ENCODE results near the gene PALMD.

PALMD gene

DNA sequence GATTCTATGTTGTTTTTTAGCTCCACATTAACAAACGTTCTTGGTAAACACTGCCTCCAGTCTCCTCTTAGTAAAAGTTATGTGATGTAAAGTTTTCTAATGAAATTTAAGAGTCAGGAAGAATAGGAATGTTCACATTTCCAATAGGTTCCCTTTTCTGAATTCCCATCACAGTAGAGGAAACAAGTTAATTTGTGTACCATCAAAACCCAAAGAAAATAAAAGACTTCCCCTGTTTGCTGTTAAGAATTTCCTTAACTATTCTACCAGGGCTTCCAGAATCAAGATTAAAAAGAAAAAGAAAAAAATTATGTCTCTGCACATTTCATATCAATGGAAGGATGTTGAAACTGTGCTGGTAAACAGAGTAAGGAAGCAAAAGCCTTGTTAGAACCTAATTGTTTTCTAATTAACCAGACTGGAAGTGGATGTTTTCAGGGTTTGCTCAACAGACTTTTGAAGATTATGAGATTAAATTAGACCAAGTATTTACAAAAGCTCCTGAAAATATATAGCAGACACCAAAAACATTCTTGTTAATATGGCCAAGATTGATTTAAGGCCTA, 43.4 kb upstream of the PALMD start:
- TF ChIP-seq SUZ12 (IDR thresholded peaks at IDR 0.05; ENCODE audit: extremely low read depth, insufficient read depth, insufficient read length), result no peak
- TF ChIP-seq YY1 (IDR thresholded peaks at IDR 0.05; ENCODE audit: insufficient read depth, insufficient read length), result no peak
- no peak for TF ChIP-seq ZNF274 (IDR thresholded peaks at IDR 0.05; ENCODE audit: low read depth, low read length)
- no peaks in the 10 kb centered on the region for H3K4me1 ChIP-seq (ENCODE audit: insufficient read depth, insufficient read length)

DNA sequence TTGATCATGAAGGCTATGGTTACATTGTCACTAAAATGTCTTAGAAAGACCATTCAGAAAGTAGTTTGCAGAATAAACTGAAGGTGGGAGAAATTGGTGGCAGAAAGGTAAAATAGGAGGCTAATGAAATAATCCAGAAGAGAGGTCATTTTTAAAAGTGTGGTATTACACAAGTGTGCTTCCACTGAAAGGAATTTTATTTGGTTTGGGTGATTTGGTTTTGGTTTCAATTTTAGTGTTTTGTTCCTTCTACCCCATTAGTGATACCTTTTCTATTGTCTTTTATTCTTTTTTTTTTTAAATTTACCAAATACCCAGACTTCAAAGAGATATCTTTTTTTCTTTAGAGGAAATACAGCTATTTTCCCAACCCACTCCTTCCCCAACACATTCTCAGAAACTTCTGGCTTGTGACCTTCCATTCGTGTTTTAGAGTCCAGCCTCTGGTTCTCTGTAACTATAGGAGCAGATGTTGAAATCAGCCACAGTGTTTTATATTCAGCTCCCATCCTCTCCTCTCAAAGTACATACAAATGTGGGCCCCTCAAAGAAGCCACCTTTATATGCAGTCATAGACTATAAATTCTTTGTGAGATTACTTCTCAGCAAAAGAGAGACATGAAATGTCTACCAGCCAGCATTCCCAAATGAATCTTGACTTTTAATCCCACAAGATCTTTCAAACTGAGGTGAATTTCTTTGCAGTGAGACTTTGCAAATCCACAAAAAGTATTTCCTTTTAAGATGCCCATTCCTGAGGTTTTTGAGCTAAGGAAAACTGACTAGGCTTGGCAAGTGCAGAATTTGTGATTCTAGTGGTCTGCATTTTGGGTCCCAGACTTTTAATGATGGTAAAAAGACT, 42.0 kb upstream of the PALMD start:
- Histone ChIP-seq H3K4me3 (ENCODE audit: insufficient read length, low read depth) (no peak overlapping the region), H3K36me3 (ENCODE audit: insufficient read depth, insufficient read length, low read length) (no peaks in the 10 kb centered on the region), H3K4me1 (ENCODE audit: insufficient read depth, insufficient read length) (no peaks in the 10 kb centered on the region), H3K27me3 (ENCODE audit: insufficient read depth, insufficient read length) (no peaks in the 10 kb centered on the region), H3K9ac (ENCODE audit: insufficient read length, low read depth) (no peak overlapping the region), H3K9me3 (ENCODE audit: insufficient read depth, low read length) (peaks cover 13% of the 10 kb centered on the region)
- DNase-seq (ENCODE audit: low read depth, low spot score), result no peak
- TF ChIP-seq SUZ12 (IDR thresholded peaks at IDR 0.05; ENCODE audit: extremely low read depth, insufficient read depth, insufficient read length) (no peak), ZNF274 (IDR thresholded peaks at IDR 0.05; ENCODE audit: low read depth, low read length) (no peak), YY1 (IDR thresholded peaks at IDR 0.05; ENCODE audit: insufficient read depth, insufficient read length) (no peak)

More for the DNA sequence above, 43.4 kb upstream of the PALMD start:
- Histone ChIP-seq H3K9ac (ENCODE audit: insufficient read length, low read depth) (no peak overlapping the region), H3K27me3 (ENCODE audit: insufficient read depth, insufficient read length) (no peaks in the 10 kb centered on the region), H3K4me3 (ENCODE audit: insufficient read length, low read depth) (no peak overlapping the region), H3K36me3 (ENCODE audit: insufficient read depth, insufficient read length, low read length) (no peaks in the 10 kb centered on the region), H3K9me3 (ENCODE audit: insufficient read depth, low read length) (0 out of 2 replicates have a peak, but pooled peaks cover under 1% of the 10 kb centered on the region)
- no peak for DNase-seq (ENCODE audit: low read depth, low spot score)

DNA sequence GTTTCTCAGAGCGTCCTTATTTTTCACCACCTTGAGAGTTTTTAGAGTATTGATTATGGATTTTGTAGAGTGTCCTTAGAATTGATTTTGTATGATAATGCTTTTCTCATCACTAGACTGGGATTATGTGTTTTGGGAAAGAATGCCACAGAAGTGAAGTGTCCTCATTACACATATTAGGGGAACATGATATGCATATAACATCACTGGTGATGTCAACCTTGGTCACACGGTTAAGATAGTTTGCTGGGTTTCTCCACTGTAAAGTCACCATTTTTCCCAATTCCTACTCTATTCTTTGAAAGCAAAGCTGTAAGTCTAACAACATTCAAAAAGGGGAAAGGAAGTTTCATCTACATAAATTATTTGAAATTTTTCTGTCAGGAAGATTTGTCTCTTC, 39.6 kb upstream of the PALMD start:
- no peak for DNase-seq (ENCODE audit: low read depth, low spot score)
- H3K4me1 ChIP-seq (ENCODE audit: insufficient read depth, insufficient read length), result no peaks in the 10 kb centered on the region
- no peak for TF ChIP-seq SUZ12 (IDR thresholded peaks at IDR 0.05; ENCODE audit: extremely low read depth, insufficient read depth, insufficient read length)
- TF ChIP-seq YY1 (IDR thresholded peaks at IDR 0.05; ENCODE audit: insufficient read depth, insufficient read length), result no peak
- TF ChIP-seq ZNF274 (IDR thresholded peaks at IDR 0.05; ENCODE audit: low read depth, low read length), result no peak
- H3K9me3 ChIP-seq (ENCODE audit: insufficient read depth, low read length), result peaks cover 13% of the 10 kb centered on the region
- H3K36me3 ChIP-seq (ENCODE audit: insufficient read depth, insufficient read length, low read length), result no peaks in the 10 kb centered on the region
- H3K27me3 ChIP-seq (ENCODE audit: insufficient read depth, insufficient read length), result no peaks in the 10 kb centered on the region
- no peak overlapping the region for H3K9ac ChIP-seq (ENCODE audit: insufficient read length, low read depth)
- no peak overlapping the region for H3K4me3 ChIP-seq (ENCODE audit: insufficient read length, low read depth)

DNA sequence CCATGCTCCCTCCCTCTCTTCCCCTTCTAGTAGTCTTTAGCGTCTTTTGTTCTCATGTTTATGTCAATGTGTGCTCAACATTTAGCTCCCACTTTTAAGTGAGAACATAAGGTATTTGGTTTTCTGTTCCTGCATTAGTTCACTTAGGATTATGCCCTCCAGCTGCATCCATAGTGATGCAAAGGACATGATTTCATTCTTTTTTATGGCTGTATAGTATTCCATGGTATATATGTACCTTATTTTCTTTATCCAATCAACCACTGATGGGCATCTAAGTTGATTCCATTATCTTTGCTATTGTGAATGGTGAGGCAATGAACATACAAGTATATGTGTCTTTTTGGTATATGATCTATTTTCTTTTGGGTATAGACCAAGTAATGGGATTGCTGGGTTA, 38.3 kb upstream of the PALMD start:
- Histone ChIP-seq H3K36me3 (ENCODE audit: insufficient read depth, insufficient read length, low read length) (no peaks in the 10 kb centered on the region), H3K4me1 (ENCODE audit: insufficient read depth, insufficient read length) (no peaks in the 10 kb centered on the region), H3K9ac (ENCODE audit: insufficient read length, low read depth) (no peak overlapping the region), H3K9me3 (ENCODE audit: insufficient read depth, low read length) (peaks cover 13% of the 10 kb centered on the region), H3K4me3 (ENCODE audit: insufficient read length, low read depth) (no peak overlapping the region), H3K27me3 (ENCODE audit: insufficient read depth, insufficient read length) (no peaks in the 10 kb centered on the region)
- TF ChIP-seq SUZ12 (IDR thresholded peaks at IDR 0.05; ENCODE audit: extremely low read depth, insufficient read depth, insufficient read length) (no peak), ZNF274 (IDR thresholded peaks at IDR 0.05; ENCODE audit: low read depth, low read length) (no peak), YY1 (IDR thresholded peaks at IDR 0.05; ENCODE audit: insufficient read depth, insufficient read length) (no peak)
- DNase-seq (ENCODE audit: low read depth, low spot score), result no peak

DNA sequence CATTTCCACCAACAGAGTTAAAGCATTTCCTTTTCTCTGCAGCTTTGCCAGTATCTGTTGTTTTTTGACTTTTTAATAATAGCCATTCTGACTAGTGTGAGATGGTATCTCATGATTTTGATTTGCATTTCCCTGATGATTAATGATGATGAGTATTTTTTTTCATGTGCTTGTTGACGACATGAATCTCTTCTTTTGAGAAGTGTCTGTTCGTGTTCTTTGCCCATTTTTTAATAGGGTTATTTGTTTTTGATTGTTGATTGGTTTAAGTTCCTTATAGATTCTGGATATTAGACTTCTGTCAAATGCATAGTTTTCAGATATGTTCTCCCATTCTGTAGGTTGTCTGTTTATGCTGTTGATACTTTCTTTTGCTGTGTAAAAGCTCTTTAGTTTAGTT, 37.9 kb upstream of the PALMD start:
- DNase-seq (ENCODE audit: low read depth, low spot score), result no peak
- H3K4me1 ChIP-seq (ENCODE audit: insufficient read depth, insufficient read length), result no peaks in the 10 kb centered on the region
- H3K27me3 ChIP-seq (ENCODE audit: insufficient read depth, insufficient read length), result no peaks in the 10 kb centered on the region
- no peaks in the 10 kb centered on the region for H3K36me3 ChIP-seq (ENCODE audit: insufficient read depth, insufficient read length, low read length)
- H3K9me3 ChIP-seq (ENCODE audit: insufficient read depth, low read length), result peaks cover 13% of the 10 kb centered on the region
- no peak overlapping the region for H3K4me3 ChIP-seq (ENCODE audit: insufficient read length, low read depth)
- TF ChIP-seq YY1 (IDR thresholded peaks at IDR 0.05; ENCODE audit: insufficient read depth, insufficient read length), result no peak
- TF ChIP-seq SUZ12 (IDR thresholded peaks at IDR 0.05; ENCODE audit: extremely low read depth, insufficient read depth, insufficient read length), result no peak
- TF ChIP-seq ZNF274 (IDR thresholded peaks at IDR 0.05; ENCODE audit: low read depth, low read length), result no peak
- no peak overlapping the region for H3K9ac ChIP-seq (ENCODE audit: insufficient read length, low read depth)

DNA sequence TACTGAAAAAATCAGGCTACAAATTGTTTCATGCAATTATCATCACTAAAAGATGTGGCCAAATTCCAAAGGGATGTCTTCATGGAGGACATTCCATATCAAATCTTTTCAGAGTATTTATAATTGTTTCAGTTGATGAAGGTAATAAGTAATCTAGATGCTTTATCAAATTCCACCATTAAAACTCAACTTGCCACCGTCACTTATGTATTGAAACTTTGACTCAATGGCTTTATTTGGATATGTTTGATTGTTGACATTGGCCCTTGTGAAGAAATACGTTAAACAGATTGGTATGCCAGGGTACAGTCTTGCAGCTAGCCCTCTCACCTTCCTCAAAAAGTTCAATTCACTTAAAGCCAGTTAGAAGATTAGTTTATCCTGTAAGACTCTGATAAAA, 32.2 kb upstream of the PALMD start:
- Histone ChIP-seq H3K9ac (ENCODE audit: insufficient read length, low read depth) (no peak overlapping the region), H3K27me3 (ENCODE audit: insufficient read depth, insufficient read length) (no peaks in the 10 kb centered on the region), H3K36me3 (ENCODE audit: insufficient read depth, insufficient read length, low read length) (no peaks in the 10 kb centered on the region), H3K4me1 (ENCODE audit: insufficient read depth, insufficient read length) (no peaks in the 10 kb centered on the region), H3K4me3 (ENCODE audit: insufficient read length, low read depth) (no peak overlapping the region), H3K9me3 (ENCODE audit: insufficient read depth, low read length) (0 out of 2 replicates have a peak, but pooled peaks cover under 1% of the 10 kb centered on the region)
- no peak for TF ChIP-seq SUZ12 (IDR thresholded peaks at IDR 0.05; ENCODE audit: extremely low read depth, insufficient read depth, insufficient read length)
- DNase-seq (ENCODE audit: low read depth, low spot score), result no peak

DNA sequence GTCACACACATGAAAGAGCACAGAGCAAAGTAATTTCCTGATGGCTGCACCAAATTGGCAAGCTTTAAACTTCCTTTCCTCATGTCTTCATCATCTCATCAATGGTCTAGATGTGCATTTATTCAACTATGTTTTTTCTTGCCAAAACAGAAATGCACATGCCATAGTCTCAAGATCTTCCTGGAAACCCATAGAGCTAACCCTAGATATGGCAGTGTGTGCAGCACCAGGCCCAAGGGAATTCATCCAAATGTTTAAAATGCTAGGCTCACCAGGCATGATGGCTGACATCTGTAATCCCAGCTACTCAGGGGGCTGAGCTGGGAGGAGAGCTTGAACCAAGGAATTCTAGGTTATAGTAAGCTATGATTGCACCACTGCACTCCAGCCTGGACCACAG, 31.2 kb upstream of the PALMD start:
- no peak for DNase-seq (ENCODE audit: low read depth, low spot score)
- no peaks in the 10 kb centered on the region for H3K9me3 ChIP-seq (ENCODE audit: insufficient read depth, low read length)
- no peak overlapping the region for H3K4me3 ChIP-seq (ENCODE audit: insufficient read length, low read depth)
- no peak overlapping the region for H3K9ac ChIP-seq (ENCODE audit: insufficient read length, low read depth)
- H3K27me3 ChIP-seq (ENCODE audit: insufficient read depth, insufficient read length), result no peaks in the 10 kb centered on the region
- no peaks in the 10 kb centered on the region for H3K4me1 ChIP-seq (ENCODE audit: insufficient read depth, insufficient read length)
- H3K36me3 ChIP-seq (ENCODE audit: insufficient read depth, insufficient read length, low read length), result no peaks in the 10 kb centered on the region
- no peak for TF ChIP-seq YY1 (IDR thresholded peaks at IDR 0.05; ENCODE audit: insufficient read depth, insufficient read length)
- TF ChIP-seq ZNF274 (IDR thresholded peaks at IDR 0.05; ENCODE audit: low read depth, low read length), result no peak
- no peak for TF ChIP-seq SUZ12 (IDR thresholded peaks at IDR 0.05; ENCODE audit: extremely low read depth, insufficient read depth, insufficient read length)

All from NT2/D1 (cell line).